Measurements from ENCODE around the gene N4BP2L2.

N4BP2L2 gene

DNA sequence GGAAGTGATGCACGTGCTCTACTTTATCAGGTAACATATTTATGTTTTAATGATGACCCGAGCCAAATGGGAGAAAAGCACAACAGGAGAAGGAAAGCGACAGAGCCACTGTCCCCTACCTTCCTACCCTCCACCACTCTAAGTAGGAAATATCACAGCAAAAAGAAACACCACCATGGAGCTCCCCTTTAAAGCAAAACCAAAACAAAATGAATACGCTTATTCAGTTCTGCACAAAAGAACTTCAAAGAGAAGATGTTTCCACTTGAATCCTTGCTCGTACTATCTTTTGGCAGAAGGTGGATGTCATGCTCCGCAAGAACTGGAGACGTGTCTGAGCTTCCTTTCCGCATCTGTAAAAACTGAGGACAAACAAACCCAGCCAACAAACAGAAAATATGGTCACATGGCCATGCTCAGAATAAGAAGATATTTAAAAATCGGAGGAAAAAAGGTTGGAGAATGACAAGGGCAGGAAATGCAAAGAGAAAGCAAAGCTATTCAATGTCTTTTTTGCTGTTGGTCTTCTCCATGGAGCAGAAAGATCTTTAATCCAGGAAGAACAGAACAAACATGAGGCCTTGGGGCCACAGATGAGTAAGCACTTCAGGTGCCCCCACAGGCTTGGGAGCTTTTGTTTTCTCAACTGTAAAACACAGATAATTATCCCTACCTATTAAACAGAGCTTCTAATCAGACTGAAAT, 130.1 kb downstream of the N4BP2L2 start:
- ATAC-seq, result no peak
- TF ChIP-seq SNAI2 (CRISPR knock-in tag; IDR thresholded peaks at IDR 0.05), result no peak
- TF ChIP-seq ZFP30 (CRISPR knock-in tag; IDR thresholded peaks at IDR 0.05), result no peak
- no peak for TF ChIP-seq PPARA (CRISPR knock-in tag; IDR thresholded peaks at IDR 0.05; ENCODE audit: borderline replicate concordance)
- no peak for TF ChIP-seq GLIS3 (CRISPR knock-in tag; IDR thresholded peaks at IDR 0.05)
- TF ChIP-seq ZC3H10 (CRISPR knock-in tag; IDR thresholded peaks at IDR 0.05), result no peak
- no peak for TF ChIP-seq ARNTL (CRISPR knock-in tag; IDR thresholded peaks at IDR 0.05; ENCODE audit: borderline replicate concordance, low read depth)
- TF ChIP-seq ZNF70 (CRISPR knock-in tag; IDR thresholded peaks at IDR 0.05), result no peak
- no peak for TF ChIP-seq ZNF565 (CRISPR knock-in tag; conservative IDR thresholded peaks at IDR 0.05; ENCODE audit: low read depth)
- TF ChIP-seq BACH2 (CRISPR knock-in tag; IDR thresholded peaks at IDR 0.05; ENCODE audit: borderline replicate concordance), result no peak
- TF ChIP-seq TOX (CRISPR knock-in tag; IDR thresholded peaks at IDR 0.05; ENCODE audit: borderline replicate concordance), result no peak

DNA sequence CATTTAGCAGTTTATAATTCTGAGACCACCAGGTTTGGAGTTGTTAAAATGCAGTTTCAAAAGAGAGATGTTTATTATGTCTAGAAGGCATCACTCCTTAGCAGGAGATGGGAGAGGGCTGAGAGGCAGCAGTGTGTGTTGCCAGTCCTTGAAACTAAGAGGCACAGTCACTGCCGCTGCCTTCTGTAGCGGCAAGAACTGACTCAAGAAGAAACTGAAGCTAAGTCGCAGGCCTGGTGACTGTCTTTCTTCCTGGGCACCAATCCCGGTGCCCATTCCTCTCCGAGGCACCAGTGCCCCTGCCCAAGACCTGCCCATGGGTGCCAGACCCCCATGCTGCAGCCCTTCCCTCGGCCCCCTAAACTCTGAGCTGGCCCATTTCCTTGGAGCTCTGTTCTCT, 130.7 kb downstream of the N4BP2L2 start:
- ATAC-seq, result no peak
- TF ChIP-seq, protein P1, sequence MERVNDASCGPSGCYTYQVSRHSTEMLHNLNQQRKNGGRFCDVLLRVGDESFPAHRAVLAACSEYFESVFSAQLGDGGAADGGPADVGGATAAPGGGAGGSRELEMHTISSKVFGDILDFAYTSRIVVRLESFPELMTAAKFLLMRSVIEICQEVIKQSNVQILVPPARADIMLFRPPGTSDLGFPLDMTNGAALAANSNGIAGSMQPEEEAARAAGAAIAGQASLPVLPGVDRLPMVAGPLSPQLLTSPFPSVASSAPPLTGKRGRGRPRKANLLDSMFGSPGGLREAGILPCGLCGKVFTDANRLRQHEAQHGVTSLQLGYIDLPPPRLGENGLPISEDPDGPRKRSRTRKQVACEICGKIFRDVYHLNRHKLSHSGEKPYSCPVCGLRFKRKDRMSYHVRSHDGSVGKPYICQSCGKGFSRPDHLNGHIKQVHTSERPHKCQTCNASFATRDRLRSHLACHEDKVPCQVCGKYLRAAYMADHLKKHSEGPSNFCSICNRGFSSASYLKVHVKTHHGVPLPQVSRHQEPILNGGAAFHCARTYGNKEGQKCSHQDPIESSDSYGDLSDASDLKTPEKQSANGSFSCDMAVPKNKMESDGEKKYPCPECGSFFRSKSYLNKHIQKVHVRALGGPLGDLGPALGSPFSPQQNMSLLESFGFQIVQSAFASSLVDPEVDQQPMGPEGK (CRISPR knock-in tag; IDR thresholded peaks at IDR 0.05; ENCODE audit: borderline replicate concordance), result no peak
- TF ChIP-seq ZFP3 (CRISPR knock-in tag; IDR thresholded peaks at IDR 0.05) (no peak), ZC3H10 (CRISPR knock-in tag; IDR thresholded peaks at IDR 0.05) (no peak), ESRRG (CRISPR knock-in tag; IDR thresholded peaks at IDR 0.05) (no peak)
- TF ChIP-seq, protein P2, sequence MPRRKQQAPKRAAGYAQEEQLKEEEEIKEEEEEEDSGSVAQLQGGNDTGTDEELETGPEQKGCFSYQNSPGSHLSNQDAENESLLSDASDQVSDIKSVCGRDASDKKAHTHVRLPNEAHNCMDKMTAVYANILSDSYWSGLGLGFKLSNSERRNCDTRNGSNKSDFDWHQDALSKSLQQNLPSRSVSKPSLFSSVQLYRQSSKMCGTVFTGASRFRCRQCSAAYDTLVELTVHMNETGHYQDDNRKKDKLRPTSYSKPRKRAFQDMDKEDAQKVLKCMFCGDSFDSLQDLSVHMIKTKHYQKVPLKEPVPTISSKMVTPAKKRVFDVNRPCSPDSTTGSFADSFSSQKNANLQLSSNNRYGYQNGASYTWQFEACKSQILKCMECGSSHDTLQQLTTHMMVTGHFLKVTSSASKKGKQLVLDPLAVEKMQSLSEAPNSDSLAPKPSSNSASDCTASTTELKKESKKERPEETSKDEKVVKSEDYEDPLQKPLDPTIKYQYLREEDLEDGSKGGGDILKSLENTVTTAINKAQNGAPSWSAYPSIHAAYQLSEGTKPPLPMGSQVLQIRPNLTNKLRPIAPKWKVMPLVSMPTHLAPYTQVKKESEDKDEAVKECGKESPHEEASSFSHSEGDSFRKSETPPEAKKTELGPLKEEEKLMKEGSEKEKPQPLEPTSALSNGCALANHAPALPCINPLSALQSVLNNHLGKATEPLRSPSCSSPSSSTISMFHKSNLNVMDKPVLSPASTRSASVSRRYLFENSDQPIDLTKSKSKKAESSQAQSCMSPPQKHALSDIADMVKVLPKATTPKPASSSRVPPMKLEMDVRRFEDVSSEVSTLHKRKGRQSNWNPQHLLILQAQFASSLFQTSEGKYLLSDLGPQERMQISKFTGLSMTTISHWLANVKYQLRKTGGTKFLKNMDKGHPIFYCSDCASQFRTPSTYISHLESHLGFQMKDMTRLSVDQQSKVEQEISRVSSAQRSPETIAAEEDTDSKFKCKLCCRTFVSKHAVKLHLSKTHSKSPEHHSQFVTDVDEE (CRISPR knock-in tag; IDR thresholded peaks at IDR 0.05), result no peak
- TF ChIP-seq, protein P3, sequence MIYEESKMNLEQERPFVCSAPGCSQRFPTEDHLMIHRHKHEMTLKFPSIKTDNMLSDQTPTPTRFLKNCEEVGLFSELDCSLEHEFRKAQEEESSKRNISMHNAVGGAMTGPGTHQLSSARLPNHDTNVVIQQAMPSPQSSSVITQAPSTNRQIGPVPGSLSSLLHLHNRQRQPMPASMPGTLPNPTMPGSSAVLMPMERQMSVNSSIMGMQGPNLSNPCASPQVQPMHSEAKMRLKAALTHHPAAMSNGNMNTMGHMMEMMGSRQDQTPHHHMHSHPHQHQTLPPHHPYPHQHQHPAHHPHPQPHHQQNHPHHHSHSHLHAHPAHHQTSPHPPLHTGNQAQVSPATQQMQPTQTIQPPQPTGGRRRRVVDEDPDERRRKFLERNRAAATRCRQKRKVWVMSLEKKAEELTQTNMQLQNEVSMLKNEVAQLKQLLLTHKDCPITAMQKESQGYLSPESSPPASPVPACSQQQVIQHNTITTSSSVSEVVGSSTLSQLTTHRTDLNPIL (CRISPR knock-in tag; IDR thresholded peaks at IDR 0.05; ENCODE audit: low read depth), result no peak

GRCh38 chr13:32403108-32403507, 135.5 kb downstream of the N4BP2L2 start:
- no peak for ATAC-seq
- no peak for TF ChIP-seq ZFP3 (CRISPR knock-in tag; IDR thresholded peaks at IDR 0.05)
- TF ChIP-seq GLIS3 (CRISPR knock-in tag; IDR thresholded peaks at IDR 0.05), result no peak
- no peak for TF ChIP-seq RARB (CRISPR knock-in tag; IDR thresholded peaks at IDR 0.05)
- no peak for TF ChIP-seq TCF4 (CRISPR knock-in tag; IDR thresholded peaks at IDR 0.05; ENCODE audit: borderline replicate concordance)
- TF ChIP-seq, protein P1 (CRISPR knock-in tag; IDR thresholded peaks at IDR 0.05; ENCODE audit: borderline replicate concordance), result no peak
- no peak for TF ChIP-seq POU6F1 (CRISPR knock-in tag; IDR thresholded peaks at IDR 0.05; ENCODE audit: borderline replicate concordance, low read depth)
- no peak for TF ChIP-seq SNAI2 (CRISPR knock-in tag; IDR thresholded peaks at IDR 0.05)
- no peak for TF ChIP-seq BACH2 (CRISPR knock-in tag; IDR thresholded peaks at IDR 0.05; ENCODE audit: borderline replicate concordance)
- no peak for TF ChIP-seq ZNF70 (CRISPR knock-in tag; IDR thresholded peaks at IDR 0.05)
- TF ChIP-seq, protein P4, sequence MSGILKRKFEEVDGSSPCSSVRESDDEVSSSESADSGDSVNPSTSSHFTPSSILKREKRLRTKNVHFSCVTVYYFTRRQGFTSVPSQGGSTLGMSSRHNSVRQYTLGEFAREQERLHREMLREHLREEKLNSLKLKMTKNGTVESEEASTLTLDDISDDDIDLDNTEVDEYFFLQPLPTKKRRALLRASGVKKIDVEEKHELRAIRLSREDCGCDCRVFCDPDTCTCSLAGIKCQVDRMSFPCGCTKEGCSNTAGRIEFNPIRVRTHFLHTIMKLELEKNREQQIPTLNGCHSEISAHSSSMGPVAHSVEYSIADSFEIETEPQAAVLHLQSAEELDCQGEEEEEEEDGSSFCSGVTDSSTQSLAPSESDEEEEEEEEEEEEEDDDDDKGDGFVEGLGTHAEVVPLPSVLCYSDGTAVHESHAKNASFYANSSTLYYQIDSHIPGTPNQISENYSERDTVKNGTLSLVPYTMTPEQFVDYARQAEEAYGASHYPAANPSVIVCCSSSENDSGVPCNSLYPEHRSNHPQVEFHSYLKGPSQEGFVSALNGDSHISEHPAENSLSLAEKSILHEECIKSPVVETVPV (CRISPR knock-in tag; IDR thresholded peaks at IDR 0.05), result no peak
- no peak for TF ChIP-seq ISL1 (CRISPR knock-in tag; IDR thresholded peaks at IDR 0.05)
- no peak for TF ChIP-seq ZNF565 (CRISPR knock-in tag; conservative IDR thresholded peaks at IDR 0.05; ENCODE audit: low read depth)
- no peak for TF ChIP-seq ESRRG (CRISPR knock-in tag; IDR thresholded peaks at IDR 0.05)
- TF ChIP-seq ZC3H10 (CRISPR knock-in tag; IDR thresholded peaks at IDR 0.05), result no peak
- TF ChIP-seq, protein P2 (CRISPR knock-in tag; IDR thresholded peaks at IDR 0.05), result no peak
- TF ChIP-seq CSDC2 (CRISPR knock-in tag; IDR thresholded peaks at IDR 0.05), result no peak
